ENCODE results near the gene HNMT. TPM values are rescaled to one million over a fixed set of nuclear protein-coding genes. Genes with fewer than 3 reads are reported as not detected.

HNMT gene
- polyA plus RNA-seq, 1 donor (not counting 4 experiments of a cell fraction or from before 2014, with no cell fraction given) = 7.4 TPM

DNA sequence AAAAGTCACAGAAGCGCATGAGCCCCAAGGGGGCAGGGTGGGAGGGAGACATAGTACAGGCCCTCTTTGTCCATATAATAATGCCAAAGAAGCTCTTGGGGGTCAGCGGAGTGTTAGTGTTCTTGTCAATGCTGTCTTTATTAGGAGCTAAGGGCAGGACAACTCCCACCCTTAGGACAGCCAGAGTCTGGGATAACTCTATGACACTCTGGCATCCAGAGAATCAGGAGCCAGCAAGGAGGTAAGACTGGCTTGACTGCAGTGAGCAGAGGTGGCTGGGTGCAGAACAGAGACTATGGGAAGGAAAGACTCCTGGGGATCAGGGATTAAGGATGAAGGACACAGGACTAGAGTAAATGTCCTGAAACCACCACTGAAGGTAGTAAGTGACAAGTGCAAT is 19.0 kb upstream of the HNMT start:
- dilution Hi-C loops (cut with MboI; ENCODE audit: extremely low pct_ligation_motif_present, low sequenced_read_pairs) = no loop called here
- no peaks in the 10 kb centered on the region for H3K27me3 ChIP-seq (ENCODE audit: control insufficient read depth, extremely low read depth, insufficient read depth, low read length)
- H3K4me1 ChIP-seq (ENCODE audit: control insufficient read depth, extremely low read depth, insufficient read depth, low read length) = no peaks in the 10 kb centered on the region
- TF ChIP-seq, protein P1, sequence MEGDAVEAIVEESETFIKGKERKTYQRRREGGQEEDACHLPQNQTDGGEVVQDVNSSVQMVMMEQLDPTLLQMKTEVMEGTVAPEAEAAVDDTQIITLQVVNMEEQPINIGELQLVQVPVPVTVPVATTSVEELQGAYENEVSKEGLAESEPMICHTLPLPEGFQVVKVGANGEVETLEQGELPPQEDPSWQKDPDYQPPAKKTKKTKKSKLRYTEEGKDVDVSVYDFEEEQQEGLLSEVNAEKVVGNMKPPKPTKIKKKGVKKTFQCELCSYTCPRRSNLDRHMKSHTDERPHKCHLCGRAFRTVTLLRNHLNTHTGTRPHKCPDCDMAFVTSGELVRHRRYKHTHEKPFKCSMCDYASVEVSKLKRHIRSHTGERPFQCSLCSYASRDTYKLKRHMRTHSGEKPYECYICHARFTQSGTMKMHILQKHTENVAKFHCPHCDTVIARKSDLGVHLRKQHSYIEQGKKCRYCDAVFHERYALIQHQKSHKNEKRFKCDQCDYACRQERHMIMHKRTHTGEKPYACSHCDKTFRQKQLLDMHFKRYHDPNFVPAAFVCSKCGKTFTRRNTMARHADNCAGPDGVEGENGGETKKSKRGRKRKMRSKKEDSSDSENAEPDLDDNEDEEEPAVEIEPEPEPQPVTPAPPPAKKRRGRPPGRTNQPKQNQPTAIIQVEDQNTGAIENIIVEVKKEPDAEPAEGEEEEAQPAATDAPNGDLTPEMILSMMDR (optimal IDR thresholded peaks at IDR 0.05 in 1 of 3, IDR thresholded peaks at IDR 0.05 in 1 of 3, conservative IDR thresholded peaks at IDR 0.05 in 1 of 3; ENCODE audit: extremely low read depth in 1 of 3, insufficient read depth in 2 of 3, low read length in 3 of 3) = no peak
- no peak for TF ChIP-seq EZH2 (IDR thresholded peaks at IDR 0.05; ENCODE audit: low read length)
- H3K27ac ChIP-seq (ENCODE audit: control insufficient read depth, insufficient read depth, low read length) = no peak overlapping the region
- H4K20me1 ChIP-seq (ENCODE audit: control insufficient read depth, extremely low read depth, insufficient read depth, low read length) = no peaks in the 10 kb centered on the region
- H3K36me3 ChIP-seq (ENCODE audit: control insufficient read depth in 2 of 2, extremely low read depth in 1 of 2, insufficient read depth in 2 of 2, low read length in 2 of 2) = no peaks in the 10 kb centered on the region
- H3K79me2 ChIP-seq (ENCODE audit: control insufficient read depth, insufficient read depth, low read length) = no peaks in the 10 kb centered on the region
- H3K9me1 ChIP-seq (ENCODE audit: control insufficient read depth, extremely low read depth, insufficient read depth, low read length) = no peaks in the 10 kb centered on the region
- H2AFZ ChIP-seq (ENCODE audit: control insufficient read depth, low read length) = no peak overlapping the region
- H3K9ac ChIP-seq (ENCODE audit: control insufficient read depth, extremely low read depth, insufficient read depth, low read length) = no peak overlapping the region
- DNase-seq (ENCODE audit: low read depth, low spot score) (no peak), FAIRE-seq (no peak)
- H3K4me2 ChIP-seq (ENCODE audit: control insufficient read depth, extremely low read depth, insufficient read depth, low read depth, low read length) = no peak overlapping the region
- no peak overlapping the region for H3K4me3 ChIP-seq (ENCODE audit: control insufficient read depth in 2 of 3, extremely low read depth in 1 of 3, insufficient read depth in 2 of 3, low read depth in 1 of 3, low read length in 3 of 3)
- no peaks in the 10 kb centered on the region for H3K9me3 ChIP-seq (ENCODE audit: control insufficient read depth, low read depth, low read length)

DNA sequence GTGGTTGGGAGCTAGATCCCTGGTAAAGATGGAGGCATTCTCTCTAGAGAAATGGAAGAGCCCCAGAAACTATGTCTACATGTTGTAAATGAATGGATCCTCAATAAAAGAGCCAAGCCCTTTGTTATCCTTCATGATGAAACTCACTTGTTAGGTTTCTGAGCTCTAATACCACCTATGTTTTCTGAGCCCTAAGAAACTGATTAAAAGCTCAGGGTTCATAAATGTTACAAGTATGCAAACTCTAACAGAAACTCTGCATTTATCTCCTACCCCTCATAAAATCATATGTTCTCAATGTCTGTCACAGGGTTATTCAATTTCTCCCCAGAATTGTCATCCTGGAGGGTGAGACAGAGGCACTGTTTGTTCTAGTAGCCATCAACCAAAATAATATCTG is 18.0 kb upstream of the HNMT start:
- FAIRE-seq = no peak
- Histone ChIP-seq H3K36me3 (ENCODE audit: control insufficient read depth in 2 of 2, extremely low read depth in 1 of 2, insufficient read depth in 2 of 2, low read length in 2 of 2) (no peaks in the 10 kb centered on the region), H3K4me3 (ENCODE audit: control insufficient read depth in 2 of 3, extremely low read depth in 1 of 3, insufficient read depth in 2 of 3, low read depth in 1 of 3, low read length in 3 of 3) (no peak overlapping the region), H3K4me1 (ENCODE audit: control insufficient read depth, extremely low read depth, insufficient read depth, low read length) (no peaks in the 10 kb centered on the region), H3K4me2 (ENCODE audit: control insufficient read depth, extremely low read depth, insufficient read depth, low read depth, low read length) (no peak overlapping the region), H3K27ac (ENCODE audit: control insufficient read depth, insufficient read depth, low read length) (no peak overlapping the region), H3K9me1 (ENCODE audit: control insufficient read depth, extremely low read depth, insufficient read depth, low read length) (no peaks in the 10 kb centered on the region), H4K20me1 (ENCODE audit: control insufficient read depth, extremely low read depth, insufficient read depth, low read length) (no peaks in the 10 kb centered on the region), H3K79me2 (ENCODE audit: control insufficient read depth, insufficient read depth, low read length) (no peaks in the 10 kb centered on the region), H3K9me3 (ENCODE audit: control insufficient read depth, low read depth, low read length) (no peaks in the 10 kb centered on the region), H2AFZ (ENCODE audit: control insufficient read depth, low read length) (no peak overlapping the region), H3K27me3 (ENCODE audit: control insufficient read depth, extremely low read depth, insufficient read depth, low read length) (no peaks in the 10 kb centered on the region), H3K9ac (ENCODE audit: control insufficient read depth, extremely low read depth, insufficient read depth, low read length) (no peak overlapping the region)
- no peak for DNase-seq (ENCODE audit: low read depth, low spot score)
- no peak for TF ChIP-seq EZH2 (IDR thresholded peaks at IDR 0.05; ENCODE audit: low read length)
- TF ChIP-seq, protein P1 (optimal IDR thresholded peaks at IDR 0.05 in 1 of 3, IDR thresholded peaks at IDR 0.05 in 1 of 3, conservative IDR thresholded peaks at IDR 0.05 in 1 of 3; ENCODE audit: extremely low read depth in 1 of 3, insufficient read depth in 2 of 3, low read length in 3 of 3) = no peak
- dilution Hi-C loops (cut with MboI; ENCODE audit: extremely low pct_ligation_motif_present, low sequenced_read_pairs) = no loop called here
